ENCODE data around the gene PRSS36. TPM values are rescaled to one million over a fixed set of nuclear protein-coding genes. Genes with fewer than 3 reads are reported as not detected.

Gene PRSS36
- total RNA-seq, 1 experiment from 2014 or later: 0.66 TPM

- H3K27ac Mint-ChIP-seq: peak overlapping the region; percentile 68 to 92 (median 86); a peak in 5 of 7 replicates
- Histone ChIP-seq H2BK15ac (ENCODE audit: low read depth, low read length) (no peak overlapping the region), H3K14ac (ENCODE audit: insufficient read depth, low read length) (peak overlapping the region; percentile 81), H3K4me2 (ENCODE audit: insufficient read depth, insufficient read length, low read length) (peak overlapping the region; percentile 54), H3K79me1 (ENCODE audit: insufficient read depth, low read depth, low read length, poor library complexity, severe bottlenecking) (no peaks in the 10 kb centered on the region), H2BK12ac (ENCODE audit: insufficient read length, low read depth, low read length) (no peak overlapping the region), H2AFZ (ENCODE audit: low read length) (no peak overlapping the region), H3T11ph (ENCODE audit: low read length) (no peak overlapping the region), H3K79me2 (ENCODE audit: insufficient read depth, low read length) (no peaks in the 10 kb centered on the region), H3K9ac (ENCODE audit: extremely low read depth, insufficient read length, low read length) (no peak overlapping the region), H3K27me3 (ENCODE audit: insufficient read depth, low read length) (no peaks in the 10 kb centered on the region; the same call in 1 of the 2 replicates), H3K18ac (ENCODE audit: insufficient read length, low read depth, low read length) (no peak overlapping the region), H4K91ac (ENCODE audit: insufficient read length, low read depth, low read length) (no peak overlapping the region), H3K27ac (ENCODE audit: insufficient read length, low read depth, low read length) (no peak overlapping the region), H3K23ac (ENCODE audit: insufficient read length, low read depth, low read length) (no peak overlapping the region), H3K4me1 (ENCODE audit: insufficient read depth, low read length) (peaks cover 4% of the 10 kb centered on the region), H3K23me2 (ENCODE audit: insufficient read length, low read depth, low read length, poor library complexity, severe bottlenecking) (no peaks in the 10 kb centered on the region), H2BK5ac (ENCODE audit: insufficient read length, low read length) (no peak overlapping the region), H4K8ac (replicated peaks; ENCODE audit: insufficient read length, low read depth, low read length) (no peak overlapping the region), H2BK20ac (ENCODE audit: low read depth, low read length, poor library complexity, severe bottlenecking) (no peak overlapping the region), H2AK5ac (ENCODE audit: insufficient read length, low read length) (no peak overlapping the region), H2BK120ac (ENCODE audit: low read depth, low read length, poor library complexity, severe bottlenecking) (no peak overlapping the region), H3K4ac (ENCODE audit: low read depth, low read length) (no peak overlapping the region), H4K5ac (ENCODE audit: insufficient read length, low read depth, low read length) (no peak overlapping the region), H3K9me3 (ENCODE audit: control insufficient read depth, low read depth, low read length) (no peaks in the 10 kb centered on the region), H4K20me1 (ENCODE audit: control insufficient read depth, insufficient read depth, insufficient read length) (no peaks in the 10 kb centered on the region), H3K56ac (ENCODE audit: insufficient read length, low read depth, low read length) (no peak overlapping the region)
- peak; percentile 95 for TF ChIP-seq CTCF (conservative IDR thresholded peaks at IDR 0.05)
- no CpG with 5 or more reads among the region's 89 CpGs for WGBS (ENCODE audit: extremely low coverage, insufficient read length, low lambda C conversion rate)
- H3K9me3 Mint-ChIP-seq: no peaks in the 10 kb centered on the region
- no peaks in the 10 kb centered on the region for H3K36me3 Mint-ChIP-seq (ENCODE audit: insufficient read depth in 1 of 3, low read depth in 3 of 3)
- peaks cover 37% of the 10 kb centered on the region for H3K27me3 Mint-ChIP-seq (ENCODE audit: low read depth)
- H3K4me3 Mint-ChIP-seq: peak overlapping the region; percentile 54 to 76
- H3K4me1 Mint-ChIP-seq: peaks cover 26 to 42% of the 10 kb centered on the region in 2 experiments
- DNase-seq: peak; percentile 100
These were observed 7.5 kb downstream of the PRSS36 start for GRCh38 chr16:31142109-31143010.

All from H9 (cell line).